ENCODE results near the gene DDX31. TPM values are rescaled to one million over a fixed set of nuclear protein-coding genes. Genes with fewer than 3 reads are reported as not detected.
"Not testable (repeated sequence)": the region's sequence is repeated elsewhere in the genome, so short reads cannot be mapped to it uniquely, and the experiment has no call there.

The DDX31 gene
- 10 to 100 TPM; 10.3 to 20.0 (median 15.9) TPM for polyA plus RNA-seq (ENCODE audit: insufficient read length in 4 of 4)

DNA sequence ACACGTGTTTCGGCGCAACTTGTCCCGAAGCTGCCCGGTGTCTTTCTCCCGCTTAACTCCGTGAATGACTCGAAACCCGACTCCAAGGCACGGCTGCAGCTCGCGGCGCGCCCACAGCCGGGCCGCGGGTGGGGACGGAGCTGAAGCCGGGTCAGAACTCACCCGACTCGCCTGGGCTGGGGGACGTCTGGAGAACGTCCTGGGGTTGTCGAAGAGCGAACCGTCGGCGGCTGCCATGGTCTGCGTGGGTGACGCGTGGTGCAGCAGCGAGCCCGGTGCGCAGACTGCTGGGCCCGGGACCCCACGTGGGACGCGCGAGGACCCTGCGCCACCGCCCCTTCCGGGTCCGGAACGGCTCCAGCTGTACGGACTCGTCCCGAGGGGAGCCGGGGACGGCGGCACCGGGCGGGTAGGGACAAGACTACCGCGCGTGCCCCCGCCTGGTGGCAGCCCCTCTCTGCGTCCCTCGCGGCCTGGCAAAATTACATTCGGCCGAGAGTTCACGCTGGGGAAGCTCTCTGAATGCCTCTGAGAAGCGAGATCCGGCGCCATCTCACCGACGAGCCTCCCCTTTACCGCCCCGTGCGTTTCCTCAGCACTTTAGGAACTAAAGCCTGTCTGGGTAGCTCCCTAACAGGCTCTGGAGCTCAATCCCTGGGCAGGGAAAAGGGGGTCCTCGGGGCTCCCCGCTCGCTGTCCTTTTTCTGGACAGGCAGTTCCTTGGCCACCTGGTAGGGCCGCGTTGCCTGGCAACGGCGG is at the start of gene DDX31:
Gene DDX31, minus strand, starts transcription at position 286 of the 759 bp plus-strand sequence. Its CDS starts 49 bp downstream, at position 237.
- peak; percentile 74 to 75 (median 74) for DNase-seq (ENCODE audit: low read depth in 4 of 4, low spot score in 3 of 4)

DNA sequence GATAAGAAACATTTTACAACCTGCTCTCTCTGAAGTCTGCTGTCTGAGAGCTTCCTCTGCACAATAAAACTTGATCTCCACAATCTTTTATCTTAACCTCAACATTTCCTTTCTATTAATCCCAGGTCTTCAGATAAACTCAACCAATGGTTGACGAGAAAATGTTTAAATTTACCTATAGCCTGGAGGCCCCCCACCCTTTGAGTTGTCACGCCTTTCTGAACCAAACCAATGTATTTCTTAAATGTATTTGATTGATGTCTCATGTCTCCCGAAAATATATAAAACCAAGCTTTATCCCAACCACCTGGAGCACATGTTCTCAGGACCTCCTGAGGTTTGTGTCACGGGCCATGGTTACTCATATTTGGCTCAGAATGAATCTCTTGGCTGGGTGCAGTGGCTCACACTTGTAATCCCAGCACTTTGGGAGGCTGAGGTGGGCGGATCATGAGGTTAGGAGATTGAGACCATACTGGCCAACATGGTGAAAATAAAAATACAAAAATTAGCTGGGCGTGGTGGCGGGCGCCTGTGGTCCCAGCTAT is 48.7 kb upstream of the DDX31 start:
- not testable (repeated sequence) for DNase-seq (ENCODE audit: low read depth in 4 of 4, low spot score in 3 of 4)

DNA sequence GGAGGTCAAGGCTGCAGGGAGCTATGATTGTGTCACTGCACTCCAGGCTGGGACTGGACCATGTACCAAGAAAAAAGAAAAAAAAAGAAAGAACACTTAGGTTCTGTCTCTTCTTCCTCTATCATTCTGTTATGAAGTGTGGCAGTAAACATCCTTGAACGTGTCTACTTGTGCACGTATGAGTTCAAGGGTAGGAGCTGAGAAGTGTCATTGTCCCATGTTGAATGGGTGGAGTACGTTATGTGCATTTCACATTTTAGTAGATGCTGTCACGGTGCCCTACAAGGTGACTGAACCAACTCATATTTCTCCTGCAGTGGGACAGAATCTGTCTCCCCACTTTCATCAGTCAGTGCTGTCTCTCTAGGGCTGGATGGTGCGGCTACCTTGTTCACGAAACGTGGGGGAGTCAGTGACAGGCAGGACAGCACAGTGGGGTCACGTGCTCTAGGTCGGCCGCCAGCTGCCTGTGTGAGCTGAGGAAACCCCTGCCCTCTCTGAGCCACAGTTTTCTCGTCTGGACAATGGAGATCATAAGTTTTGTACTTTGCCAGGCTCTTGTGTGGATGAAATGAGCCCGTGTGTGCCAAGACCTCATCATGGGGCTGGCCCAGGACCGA is 47.7 kb upstream of the DDX31 start:
- no peak for DNase-seq (ENCODE audit: low read depth in 4 of 4, low spot score in 3 of 4)

DNA sequence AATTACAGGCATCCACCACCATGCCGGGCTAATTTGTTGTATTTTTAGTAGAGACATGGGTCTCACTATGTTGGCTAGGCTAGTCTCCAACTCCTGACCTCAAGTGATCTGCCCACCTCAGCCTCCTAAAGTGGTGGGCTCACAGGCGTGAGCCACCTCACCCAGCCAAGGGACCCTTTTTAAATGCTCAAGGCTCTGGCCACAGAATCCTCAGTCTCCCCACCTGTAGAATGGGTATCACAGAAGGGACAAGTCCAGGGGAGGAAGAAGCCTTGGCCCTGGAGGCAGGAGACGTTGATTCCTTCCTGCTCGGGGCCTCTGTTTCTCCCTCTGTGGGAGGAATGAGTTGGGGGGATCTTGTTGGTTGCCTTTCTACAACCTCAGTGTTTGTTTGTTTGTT is 46.2 kb upstream of the DDX31 start:
- no peak for DNase-seq (ENCODE audit: low read depth in 4 of 4, low spot score in 3 of 4)

DNA sequence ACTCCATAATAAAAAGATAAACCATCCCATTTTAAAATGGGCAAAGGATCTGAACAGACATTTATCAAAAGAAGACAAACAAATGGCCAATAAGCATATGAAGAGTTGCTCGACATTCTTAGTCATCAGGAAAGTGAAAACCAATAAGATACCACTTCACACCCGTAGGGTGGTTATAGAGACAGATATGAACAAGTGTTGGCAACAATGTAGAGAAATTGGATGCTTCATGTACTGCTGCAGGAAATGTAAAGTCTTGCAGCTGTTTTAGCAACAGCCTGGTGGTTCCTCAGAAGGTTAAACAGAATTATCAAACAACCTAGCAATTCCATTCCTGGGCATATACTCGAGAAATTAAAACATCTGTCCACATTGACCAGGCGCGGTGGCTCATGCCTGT is 43.0 kb upstream of the DDX31 start:
- no peak for DNase-seq (ENCODE audit: low read depth in 4 of 4, low spot score in 3 of 4)

DNA sequence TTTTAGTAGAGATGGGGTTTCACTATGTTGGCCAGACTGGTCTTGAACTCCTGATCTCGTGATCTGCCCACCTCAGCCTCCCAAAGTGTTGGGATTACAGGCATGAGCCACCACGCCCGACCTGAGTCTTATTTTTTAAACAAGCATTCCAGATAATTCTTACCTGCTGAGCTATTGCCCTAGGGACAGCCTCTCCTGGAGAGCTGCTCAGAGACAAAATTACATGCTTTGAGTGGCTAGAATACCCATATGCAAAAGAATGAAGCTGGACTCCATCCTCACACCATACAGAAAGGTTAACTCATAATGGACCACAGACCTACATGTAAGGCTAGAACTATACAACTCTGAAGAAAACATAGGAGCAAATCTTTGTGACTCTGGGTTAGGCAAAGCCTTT is 42.1 kb upstream of the DDX31 start:
- DNase-seq (ENCODE audit: low read depth in 4 of 4, low spot score in 3 of 4): no peak

DNA sequence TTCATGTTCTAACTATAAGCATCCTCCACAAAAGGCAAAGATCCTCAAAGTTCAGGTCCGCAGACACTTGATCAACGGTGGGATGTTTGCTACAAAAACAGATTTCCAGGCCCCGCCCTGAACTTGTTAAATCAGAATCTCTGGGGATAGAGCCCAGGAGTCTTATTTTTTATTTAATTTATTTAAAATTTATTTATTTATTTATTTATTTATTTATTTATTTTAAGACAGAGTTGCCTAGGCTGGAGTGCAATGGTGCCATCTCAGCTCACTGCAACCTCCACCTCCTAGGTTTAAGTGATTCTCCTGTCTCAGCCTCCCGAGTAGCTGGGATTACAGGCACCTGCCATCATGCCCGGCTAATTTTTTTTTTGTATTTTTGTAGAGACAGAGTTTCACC is 41.4 kb upstream of the DDX31 start:
- DNase-seq (ENCODE audit: low read depth in 4 of 4, low spot score in 3 of 4): not testable (repeated sequence)

DNA sequence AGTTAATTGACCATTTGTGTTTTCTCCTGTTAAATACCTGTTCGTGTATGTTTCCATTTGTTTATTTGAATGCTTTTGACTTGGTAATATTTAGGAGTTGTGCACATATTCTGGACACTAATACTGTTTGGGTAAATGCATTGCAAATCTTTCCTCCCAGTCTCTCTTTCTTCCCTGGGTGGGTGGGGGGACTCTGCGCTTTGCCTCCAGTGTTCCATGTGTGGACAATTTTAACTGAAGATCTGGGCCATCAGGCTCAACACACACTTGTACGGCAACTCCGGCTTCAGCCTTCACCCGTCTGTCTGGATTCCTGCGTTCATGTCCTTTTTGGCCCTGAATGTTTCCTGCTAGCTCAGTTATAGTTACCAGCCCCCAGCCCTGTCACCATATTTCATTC is 40.5 kb upstream of the DDX31 start:
- no peak for DNase-seq (ENCODE audit: low read depth in 4 of 4, low spot score in 3 of 4)

DNA sequence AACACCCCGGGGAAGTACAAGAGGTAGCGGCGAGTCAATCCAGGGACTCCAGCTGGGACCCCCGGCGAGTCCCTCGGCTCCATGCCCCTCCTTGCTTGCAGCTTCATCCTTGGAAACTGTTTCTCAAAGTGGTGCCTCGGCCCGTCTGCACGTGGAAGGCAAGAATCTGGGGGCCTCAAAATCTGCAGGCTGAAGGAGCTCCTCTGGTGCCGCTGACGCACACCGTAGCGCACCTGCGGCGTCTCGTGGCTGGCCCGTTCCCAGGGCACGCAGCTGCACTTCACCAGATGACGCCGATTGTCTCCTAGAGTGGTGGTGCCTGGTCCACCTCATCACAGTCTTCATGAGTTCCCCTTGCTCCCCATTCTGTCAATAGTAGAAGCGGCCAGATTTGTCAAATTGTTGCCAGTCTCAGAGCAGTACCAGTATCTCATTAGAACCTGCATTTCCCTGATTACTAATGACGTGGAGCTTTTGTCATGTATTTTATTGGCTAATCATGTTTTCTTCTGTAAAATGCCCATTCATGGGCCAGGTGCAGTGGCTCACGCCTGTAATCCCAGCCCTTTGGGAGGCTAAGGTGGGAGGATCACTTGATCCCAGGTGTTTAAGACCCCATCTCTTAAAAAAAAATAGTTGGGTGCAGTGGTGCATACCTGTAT is 39.1 kb upstream of the DDX31 start:
- no peak for DNase-seq (ENCODE audit: low read depth in 4 of 4, low spot score in 3 of 4)

DNA sequence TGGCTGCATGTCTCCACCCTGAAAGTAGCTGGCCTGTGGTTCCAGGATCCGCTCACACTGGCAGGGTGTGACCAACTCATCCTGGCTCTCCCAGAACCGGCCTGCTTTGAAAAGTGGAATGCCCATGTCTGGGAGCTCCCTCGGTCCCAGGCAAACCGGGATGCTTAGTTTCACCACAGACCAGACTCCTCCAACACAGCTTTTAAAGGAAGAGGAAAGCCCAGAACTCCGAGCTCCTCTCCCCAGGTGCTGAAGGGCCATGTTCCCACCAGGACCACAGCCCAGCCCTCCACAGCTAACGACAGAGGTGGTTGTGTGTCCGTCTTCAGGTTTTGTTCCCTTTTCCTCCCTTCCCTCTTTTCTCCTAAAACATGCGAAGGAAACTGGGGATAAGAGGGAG is 38.5 kb upstream of the DDX31 start:
- no peak for DNase-seq (ENCODE audit: low read depth in 4 of 4, low spot score in 3 of 4)

DNA sequence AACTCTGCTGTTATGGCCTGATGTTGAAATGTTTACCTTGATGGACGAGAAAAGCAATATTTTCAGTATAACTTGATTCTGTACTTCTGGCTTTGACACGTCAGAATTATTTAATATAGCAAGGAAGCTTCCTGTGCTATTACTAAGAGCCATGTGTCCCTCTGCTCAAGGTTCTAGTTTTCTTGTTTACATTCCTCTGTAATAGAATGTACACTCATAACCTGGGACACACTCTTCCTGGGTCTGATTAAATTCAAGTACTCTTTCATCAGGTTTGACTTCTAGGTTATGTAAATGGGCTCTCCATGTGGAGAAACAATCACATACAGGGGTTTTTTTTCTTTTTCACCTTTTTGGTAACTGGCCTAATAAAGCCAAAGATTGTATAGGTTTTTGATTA is 33.6 kb upstream of the DDX31 start:
- DNase-seq (ENCODE audit: low read depth in 4 of 4, low spot score in 3 of 4): no peak

DNA sequence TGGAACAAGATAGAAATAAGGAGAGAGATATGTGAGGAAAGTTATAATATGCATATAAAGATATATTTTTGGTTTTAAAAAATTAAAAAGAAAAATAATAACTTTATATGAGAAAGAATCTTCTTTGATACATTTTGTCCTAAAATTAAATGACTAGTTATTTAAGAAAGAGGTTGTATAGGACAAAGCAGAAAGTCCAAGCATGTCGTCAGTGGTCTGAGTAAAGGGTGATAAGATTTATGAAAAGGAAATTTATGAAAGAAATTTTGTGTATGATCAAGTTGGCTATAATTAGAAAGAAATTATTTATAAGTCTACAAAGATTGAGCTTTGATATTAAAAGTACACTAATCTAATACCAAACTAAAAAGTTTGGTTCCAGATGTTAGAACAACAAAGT is 32.5 kb upstream of the DDX31 start:
- no peak for DNase-seq (ENCODE audit: low read depth in 4 of 4, low spot score in 3 of 4)

DNA sequence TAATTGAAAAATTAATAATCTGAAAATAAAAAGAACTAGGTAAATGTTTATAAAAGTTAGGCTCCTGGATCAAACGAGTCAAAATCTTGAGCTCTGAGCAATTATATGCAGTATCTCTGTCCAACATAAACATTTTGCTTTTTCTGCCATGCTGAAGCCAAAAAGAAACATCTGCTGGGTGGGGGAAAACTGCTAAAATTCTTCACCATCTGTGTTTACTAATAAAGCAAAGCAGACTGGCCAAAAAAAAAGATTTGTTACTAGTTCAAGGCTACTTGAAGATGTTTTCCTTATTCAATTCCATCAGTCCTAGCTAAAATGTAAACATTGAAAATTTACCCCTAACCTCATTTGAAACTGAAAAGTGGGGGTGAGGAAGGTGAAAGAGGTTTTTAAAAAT is 30.2 kb upstream of the DDX31 start:
- DNase-seq (ENCODE audit: low read depth in 4 of 4, low spot score in 3 of 4): peak in 2 of 4 donors; percentile 7 to 10

DNA sequence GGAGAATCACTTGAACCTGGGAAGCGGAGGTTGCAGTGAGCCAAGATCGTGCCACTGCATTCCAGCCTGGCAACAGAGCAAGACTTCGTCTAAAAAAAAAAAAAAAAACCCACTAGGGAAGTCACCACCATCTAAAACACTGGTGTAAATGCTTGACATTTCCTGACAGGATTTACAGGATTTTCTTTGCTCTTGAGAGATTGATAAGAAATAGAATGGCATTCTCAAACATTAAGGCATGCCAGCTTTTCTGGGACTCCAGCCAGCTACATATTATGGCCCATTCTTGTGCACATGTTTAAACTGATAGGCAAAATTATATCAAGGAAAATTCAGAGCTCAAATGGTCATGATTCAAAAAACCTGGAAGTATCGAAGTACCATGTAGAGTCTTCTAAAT is 29.2 kb upstream of the DDX31 start:
- DNase-seq (ENCODE audit: low read depth in 4 of 4, low spot score in 3 of 4): no peak

DNA sequence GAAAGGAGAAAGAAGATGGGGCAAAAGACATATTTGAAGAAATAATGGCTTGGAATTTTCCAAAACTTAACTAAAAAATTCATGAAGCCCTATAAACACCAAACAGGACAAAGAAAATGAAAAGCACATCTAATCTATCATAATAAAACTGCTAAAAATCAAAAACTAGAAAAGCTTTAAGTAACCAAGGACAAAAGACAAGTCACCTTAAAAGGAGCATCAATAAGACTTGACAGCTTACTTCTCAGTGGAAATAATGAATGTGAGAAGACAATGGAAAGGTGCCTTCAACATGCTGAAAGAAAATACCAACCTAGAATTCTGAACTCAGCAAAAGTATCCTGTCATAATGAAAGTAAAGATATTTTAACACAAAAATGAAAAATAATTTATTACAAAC is 27.4 kb upstream of the DDX31 start:
- no peak for DNase-seq (ENCODE audit: low read depth in 4 of 4, low spot score in 3 of 4)

DNA sequence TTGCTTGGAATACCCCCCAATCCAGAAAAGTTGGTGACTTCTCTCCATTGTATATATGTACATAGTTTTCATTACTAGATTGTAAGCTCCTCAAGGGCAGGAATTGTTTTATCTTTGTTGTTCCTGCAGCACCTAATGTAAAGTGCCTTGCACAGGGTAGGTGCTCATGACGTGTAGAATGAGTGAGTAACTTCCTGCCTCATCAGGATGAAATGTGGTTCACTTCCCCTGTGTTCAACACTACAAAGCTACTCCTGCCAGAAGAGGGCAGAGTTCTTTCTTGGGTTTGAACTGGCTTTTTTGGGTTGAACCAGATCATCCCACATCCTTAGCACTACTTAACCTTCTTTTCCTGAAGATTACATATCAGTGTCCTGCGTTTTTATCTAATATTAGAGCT is 24.4 kb upstream of the DDX31 start:
- DNase-seq (ENCODE audit: low read depth in 4 of 4, low spot score in 3 of 4): no peak

DNA sequence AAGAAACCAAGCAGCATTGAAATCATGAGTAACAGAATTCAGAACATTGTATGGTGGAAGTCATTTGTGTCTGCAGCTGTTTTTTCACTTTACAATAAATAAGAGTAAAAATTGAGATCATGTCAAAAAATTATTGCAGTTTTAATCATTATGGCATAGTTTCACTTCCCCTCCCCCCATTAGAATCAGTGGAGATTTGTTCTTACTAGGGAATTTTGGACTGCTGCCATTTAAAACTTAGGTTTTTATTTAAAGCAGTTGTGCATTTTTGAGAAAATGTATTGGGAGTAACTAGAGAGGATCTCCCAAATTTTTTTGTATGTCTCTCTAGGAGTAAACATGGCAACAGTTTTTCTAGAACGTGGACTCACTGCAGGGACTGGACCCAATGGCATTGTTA is 20.9 kb upstream of the DDX31 start:
- DNase-seq (ENCODE audit: low read depth in 4 of 4, low spot score in 3 of 4): no peak

DNA sequence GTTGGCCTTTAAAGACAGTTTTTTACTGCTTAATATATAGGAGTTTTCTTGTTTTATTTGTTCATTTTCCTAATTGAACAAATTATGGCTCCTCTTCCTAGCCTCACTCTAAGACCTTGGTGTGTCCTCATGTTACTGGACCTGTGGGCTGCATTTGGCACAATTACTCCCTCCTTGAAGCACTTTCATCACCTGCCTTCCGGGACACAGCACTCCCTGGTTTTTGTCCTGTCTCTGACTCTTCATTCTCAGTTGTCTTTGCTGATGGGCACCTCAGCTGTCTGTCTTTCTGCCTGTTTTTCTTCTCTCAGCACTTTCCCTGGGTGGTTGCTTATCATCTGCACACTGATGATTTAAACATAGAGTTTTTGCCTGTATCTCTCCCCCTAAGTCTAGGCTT is 14.1 kb upstream of the DDX31 start:
- DNase-seq (ENCODE audit: low read depth in 4 of 4, low spot score in 3 of 4): no peak

DNA sequence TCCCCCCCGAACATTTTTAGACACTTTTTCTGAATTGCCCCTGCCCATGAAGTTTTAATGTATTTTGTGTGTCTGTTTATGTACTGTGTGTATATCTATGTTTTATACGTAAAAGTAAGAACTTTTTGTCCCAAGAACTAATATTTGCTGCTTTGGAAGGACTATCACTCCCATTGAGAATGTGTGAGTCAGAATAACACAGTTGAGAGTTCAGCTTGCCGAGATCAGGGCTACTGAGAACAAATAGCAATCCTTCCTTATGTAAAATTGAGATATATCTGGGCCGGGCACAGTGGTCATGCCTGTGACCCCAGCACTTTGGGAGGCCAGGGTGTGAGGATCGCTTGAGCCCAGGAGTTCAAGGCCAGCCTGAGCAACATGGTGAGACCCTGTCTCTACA is 11.8 kb upstream of the DDX31 start:
- no peak for DNase-seq (ENCODE audit: low read depth in 4 of 4, low spot score in 3 of 4)

DNA sequence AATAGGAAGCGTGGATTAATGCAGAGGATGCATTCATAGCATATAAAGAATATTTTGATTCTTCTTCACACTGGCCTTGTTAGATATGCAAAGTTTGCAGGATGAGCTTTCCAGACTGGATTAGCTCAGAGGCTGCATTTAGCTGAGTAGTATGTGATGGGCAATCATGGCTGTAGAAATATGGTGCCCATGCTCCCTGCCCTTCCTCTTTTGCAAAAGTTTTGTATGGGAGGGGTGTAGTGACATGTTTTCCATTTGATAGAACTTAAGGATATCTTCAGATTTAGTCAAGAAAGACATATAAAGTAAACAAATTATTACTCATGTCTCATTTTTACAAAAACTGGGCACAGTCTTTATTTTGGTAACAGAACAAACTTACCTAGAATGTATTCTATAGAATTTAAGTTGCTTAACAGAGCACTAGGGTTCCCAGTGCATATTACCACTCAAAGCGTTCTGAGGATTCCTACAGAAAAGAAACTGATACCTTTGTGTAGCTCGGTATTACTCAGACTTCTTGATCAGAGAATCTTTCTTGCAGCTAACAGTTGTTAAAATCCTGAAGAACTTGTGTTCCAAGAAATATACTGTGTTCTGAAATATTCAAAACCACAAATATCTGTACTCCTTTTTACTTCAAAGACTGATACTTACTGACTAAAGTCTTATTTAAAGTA is 10.3 kb upstream of the DDX31 start:
- no peak for DNase-seq (ENCODE audit: low read depth in 4 of 4, low spot score in 3 of 4)

DNA sequence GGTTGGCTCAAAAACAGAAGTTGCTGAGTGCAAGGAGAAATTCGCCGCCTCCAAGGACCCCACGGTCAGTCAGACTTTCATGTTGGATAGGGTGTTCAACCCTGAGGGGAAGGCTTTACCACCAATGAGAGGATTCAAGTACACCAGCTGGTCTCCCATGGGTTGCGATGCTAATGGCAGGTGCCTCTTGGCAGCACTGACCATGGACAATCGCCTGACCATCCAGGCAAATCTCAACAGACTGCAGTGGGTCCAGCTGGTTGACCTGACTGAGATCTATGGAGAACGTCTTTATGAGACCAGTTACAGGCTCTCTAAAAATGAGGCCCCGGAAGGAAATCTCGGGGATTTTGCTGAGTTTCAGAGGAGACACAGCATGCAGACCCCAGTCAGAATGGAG is 8.2 kb upstream of the DDX31 start:
- no peak for DNase-seq (ENCODE audit: low read depth in 4 of 4, low spot score in 3 of 4)
